Keratinocyte (primary cell): ENCODE measurements around the gene MIDN.

Experiments
- CTCF ChIP-seq, 3 experiments: IDR thresholded peaks in 1 of 3; conservative IDR thresholded peaks in 1 of 3; optimal IDR thresholded peaks in 1 of 3; 2 replicates in 2 of 3; 3 replicates in 1 of 3; pipeline versions ENCODE3 to v1.5.1; 2011; ENCODE audit warnings: low read length in 3 of 3, mild to moderate bottlenecking in 3 of 3, moderate library complexity in 2 of 3, control low read depth in 1 of 3, inconsistent platforms in 1 of 3; ENCODE audit not compliant: insufficient read depth in 2 of 3; ENCODE audit errors: extremely low read depth in 1 of 3
- EZH2 ChIP-seq: IDR thresholded peaks from one replicate; pipeline ENCODE4 v1.6.1; 2012; ENCODE audit warnings: inconsistent platforms, mild to moderate bottlenecking, low read length, moderate library complexity

- TF ChIP-seq CTCF (optimal IDR thresholded peaks at IDR 0.05 in 1 of 3, IDR thresholded peaks at IDR 0.05 in 1 of 3, conservative IDR thresholded peaks at IDR 0.05 in 1 of 3; ENCODE audit: extremely low read depth in 1 of 3, insufficient read depth in 2 of 3, low read length in 3 of 3) (peak in 1 of 3 experiments; percentile 6), EZH2 (no peak)
Observed at GRCh38 chr19:1275260-1275975, 27.0 kb downstream of the MIDN start, which contains the start of gene FAM174C.
